NOMO-1 treated with dmso at 0.1 percent for 144 hours (cell line): ENCODE measurements around the gene MSH4.
A peak's percentile ranks its signal among the peaks of the same experiment; 100 is the strongest.
"Not testable (repeated sequence)": the region's sequence is repeated elsewhere in the genome, so short reads cannot be mapped to it uniquely, and the experiment has no call there.

ENCODE experiments used
- DNase-seq: peaks from one replicate; lab custom pipeline; 2025; ENCODE audit not compliant: unreplicated experiment; lab: John Stamatoyannopoulos, UW

The MSH4 gene

DNA sequence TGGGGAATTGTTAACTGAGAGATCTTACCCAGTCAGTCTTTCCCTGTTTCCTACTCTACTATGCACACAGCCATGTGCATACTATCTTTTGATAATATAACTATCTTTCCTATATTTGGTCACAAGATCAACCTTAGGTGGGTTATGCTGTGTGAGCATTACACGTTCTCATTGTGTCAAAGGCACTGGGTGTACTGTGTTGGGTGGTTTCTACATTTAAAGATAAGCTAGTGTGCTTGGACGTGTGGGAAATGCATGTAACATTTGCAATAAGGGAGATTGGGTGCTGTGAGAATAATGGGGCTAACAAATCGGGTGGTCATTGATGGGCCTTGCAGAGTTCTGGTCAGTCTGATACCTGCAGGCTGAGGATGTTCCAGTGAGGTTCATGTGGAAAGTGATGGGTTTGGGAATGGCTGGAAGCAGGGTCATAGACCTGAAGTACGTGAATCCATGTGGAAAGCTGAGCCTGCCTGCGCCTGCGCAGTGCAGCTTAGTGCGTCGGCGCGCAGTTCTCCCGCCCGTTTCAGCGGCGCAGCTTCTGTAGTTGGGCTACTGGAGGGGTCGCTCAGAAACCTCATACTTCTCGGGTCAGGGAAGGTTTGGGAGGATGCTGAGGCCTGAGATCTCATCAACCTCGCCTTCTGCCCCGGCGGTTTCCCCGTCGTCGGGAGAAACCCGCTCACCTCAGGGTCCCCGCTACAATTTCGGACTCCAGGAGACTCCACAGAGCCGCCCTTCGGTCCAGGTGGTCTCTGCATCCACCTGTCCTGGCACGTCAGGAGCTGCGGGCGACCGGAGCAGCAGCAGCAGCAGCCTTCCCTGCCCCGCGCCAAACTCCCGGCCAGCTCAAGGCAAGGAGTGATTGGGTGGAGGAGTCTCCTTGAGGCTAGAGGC is at the start of gene MSH4:
Gene MSH4, plus strand, starts transcription at position 507 of the 897 bp plus-strand sequence. Its CDS starts 104 bp downstream, at position 611.
- DNase-seq: no peak

DNA sequence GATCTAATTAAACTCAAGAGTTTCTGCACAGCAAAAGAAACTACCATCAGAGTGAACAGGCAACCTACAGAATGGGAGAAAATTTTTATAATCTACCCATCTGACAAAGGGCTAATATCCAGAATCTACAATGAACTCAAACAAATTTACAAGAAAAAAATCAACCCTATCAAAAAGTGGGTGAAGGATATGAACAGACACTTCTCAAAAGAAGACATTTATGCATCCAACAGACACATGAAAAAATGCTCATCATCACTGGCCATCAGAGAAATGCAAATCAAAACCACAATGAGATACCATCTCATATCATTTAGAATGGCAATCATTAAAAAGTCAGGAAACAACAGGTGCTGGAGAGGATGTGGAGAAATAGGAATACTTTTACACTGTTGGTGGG is 39.5 kb upstream of the MSH4 start:
- not testable (repeated sequence) for DNase-seq

- DNase-seq: not testable (repeated sequence)
These were observed 38.1 kb upstream of the MSH4 start for GRCh38 chr1:75758543-75758942.

GRCh38 chr1:75764057-75764655 is 32.5 kb upstream of the MSH4 start:
- DNase-seq: no peak

GRCh38 chr1:75765697-75766355 is 30.9 kb upstream of the MSH4 start:
- no peak for DNase-seq

DNA sequence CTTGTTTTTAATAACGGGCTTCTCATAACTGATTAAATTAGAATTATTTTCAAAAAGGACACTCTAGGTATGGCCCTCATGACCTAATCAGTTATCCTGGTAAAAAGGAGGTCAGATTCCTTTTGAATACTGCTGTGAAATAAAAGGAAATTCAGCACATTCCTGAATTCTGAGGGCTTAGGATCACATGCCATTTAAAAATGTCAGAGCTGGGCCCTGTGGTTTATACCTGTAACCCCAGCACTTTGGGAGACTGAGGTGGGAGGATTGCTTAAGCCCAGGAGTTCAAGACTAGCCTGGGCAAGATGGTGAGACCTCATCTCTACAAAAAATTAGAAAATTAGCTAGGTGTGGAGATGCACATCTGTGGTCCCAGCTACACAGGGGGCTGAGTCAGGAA is 28.7 kb upstream of the MSH4 start:
- DNase-seq: no peak

DNA sequence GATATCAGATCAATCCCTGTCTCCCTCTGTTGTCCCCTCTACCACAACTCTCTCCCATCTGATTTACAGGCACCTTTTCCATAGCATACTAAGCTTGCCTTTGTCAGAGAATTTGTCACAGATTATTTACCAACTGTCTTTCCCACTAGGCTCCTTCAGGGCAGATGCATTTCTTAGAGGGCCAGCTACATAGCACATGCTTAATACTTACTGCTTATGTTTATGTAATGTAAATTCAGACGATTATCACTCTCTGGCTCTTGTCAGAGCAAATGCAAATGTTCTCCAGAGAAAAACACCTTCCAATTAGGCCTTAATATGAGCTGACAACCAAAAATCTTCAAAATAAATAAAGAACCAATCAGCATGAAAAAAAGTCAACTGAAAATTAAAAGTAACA is 25.9 kb upstream of the MSH4 start:
- DNase-seq: no peak

DNA sequence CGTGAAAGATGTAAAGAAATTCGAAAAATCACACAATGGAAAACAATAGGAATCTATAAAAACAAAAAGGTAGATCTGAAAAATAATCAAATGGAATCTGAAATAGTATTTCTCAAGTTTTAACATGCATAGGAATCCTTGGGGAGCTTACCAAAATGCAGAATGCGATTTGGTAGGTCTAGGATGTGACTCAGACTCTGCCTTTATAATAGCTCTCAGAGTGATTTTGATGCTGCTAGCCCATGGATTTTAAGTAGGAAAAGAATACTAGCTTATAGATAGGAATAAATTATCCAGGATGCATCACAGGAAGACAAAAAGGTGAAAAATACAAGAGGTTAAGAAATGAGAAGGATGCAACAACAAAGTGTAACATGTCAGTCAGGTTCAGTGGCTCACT is 24.7 kb upstream of the MSH4 start:
- DNase-seq: no peak

DNA sequence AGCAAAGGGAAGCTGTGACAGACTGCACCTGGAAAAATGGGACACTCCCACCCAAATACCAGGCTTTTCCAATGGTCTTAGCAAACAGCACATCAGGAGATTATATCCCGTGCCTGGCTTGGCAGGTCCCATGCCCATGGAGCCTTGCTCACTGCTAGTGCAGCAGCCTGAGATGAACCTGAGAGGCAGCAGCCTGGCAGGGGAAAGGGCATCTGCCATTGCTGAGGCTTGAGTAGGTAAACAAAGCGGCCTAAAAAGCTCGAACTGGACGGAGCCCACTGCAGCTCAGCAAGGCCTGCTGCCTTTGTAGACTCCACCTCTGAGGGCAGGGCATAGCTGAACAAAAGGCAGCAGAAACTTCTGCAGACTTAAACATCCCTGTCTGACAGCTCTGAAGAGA is 18.9 kb upstream of the MSH4 start:
- DNase-seq: not testable (repeated sequence)

- not testable (repeated sequence) for DNase-seq
These were observed 18.0 kb upstream of the MSH4 start for GRCh38 chr1:75778694-75779093.

- not testable (repeated sequence) for DNase-seq
These were observed 16.5 kb upstream of the MSH4 start for GRCh38 chr1:75780183-75780582.

DNA sequence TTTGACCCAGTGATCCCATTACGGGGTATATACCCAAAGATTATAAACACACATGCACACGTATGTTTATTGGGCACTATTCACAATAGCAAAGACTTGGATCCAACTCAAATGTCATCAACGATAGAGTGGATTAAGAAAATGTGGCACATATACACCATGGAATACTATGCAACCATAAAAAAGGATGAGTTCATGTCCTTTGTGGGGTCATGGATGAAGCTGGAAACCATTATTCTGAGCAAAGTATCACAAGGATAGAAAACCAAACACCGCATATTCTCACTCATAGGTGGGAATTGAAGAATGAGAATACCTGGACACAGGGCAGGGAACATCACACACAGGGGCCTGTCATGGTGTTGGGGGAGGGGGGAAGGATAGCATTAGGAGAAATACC is 12.8 kb upstream of the MSH4 start:
- DNase-seq: not testable (repeated sequence)

DNA sequence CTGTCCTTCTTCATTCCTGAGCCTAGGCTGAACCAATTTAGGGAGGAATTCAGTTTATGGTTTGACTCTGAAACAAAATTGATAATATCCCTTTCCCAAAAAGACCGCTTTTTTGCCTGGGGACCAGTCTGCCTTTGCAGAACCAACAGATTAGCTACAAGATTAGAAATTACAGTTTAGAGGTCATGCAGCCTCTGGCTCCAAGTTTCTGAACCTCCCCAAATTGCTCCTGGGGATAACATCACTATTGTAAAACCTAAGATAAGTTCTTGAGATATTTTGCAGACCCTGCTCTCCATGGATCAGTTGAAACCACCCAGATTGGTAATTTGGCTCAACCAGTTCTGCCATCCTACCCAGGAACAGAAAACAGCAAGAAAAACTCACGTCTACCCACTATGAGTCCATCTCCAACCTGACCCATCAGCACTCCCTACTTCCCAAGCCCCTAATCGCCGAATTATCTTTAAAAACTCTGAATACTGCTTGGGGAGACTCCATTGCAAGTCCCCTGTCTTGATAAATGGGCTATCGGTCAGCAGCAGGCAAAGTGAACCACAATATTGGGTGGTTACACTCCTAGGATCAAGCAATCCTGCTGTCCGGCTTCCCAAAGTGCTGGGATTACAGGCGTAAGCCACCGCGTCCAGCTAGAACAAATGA is 11.2 kb upstream of the MSH4 start:
- no peak for DNase-seq

GRCh38 chr1:75785983-75786853 is 10.5 kb upstream of the MSH4 start, which contains the start of gene RABGGTB:
Gene RABGGTB, plus strand, starts transcription at chr1:75786256. Its CDS starts 16 bp downstream, at chr1:75786272.
- DNase-seq: peak; percentile 96

DNA sequence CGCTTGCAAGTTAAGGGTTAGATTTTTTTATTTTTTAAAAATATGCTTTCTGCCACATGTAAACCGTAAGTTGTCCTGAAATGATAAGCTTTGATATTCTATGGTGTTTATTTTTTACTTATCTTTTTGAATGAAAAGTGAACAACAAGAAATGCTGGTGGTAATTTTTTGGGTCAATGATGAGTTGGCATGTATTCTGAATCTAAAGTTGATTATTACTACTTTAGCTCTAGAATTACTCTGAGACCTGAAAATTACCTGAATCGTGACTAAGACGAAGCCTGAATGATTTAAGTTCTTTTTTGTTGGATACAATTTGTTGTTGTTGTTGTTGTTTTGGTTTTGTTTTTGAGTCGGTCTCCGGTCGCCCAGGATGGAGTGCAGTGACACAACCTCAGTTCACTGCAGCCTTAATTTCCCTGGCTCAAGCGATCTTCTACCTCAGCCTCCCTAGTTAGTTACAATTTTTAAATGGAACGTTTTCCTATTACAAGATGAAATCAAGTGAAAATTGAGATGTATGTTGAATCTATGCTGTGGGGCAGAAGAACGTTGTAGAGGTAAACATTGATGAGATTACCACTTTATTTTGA is 9.7 kb upstream of the MSH4 start:
- DNase-seq: no peak

GRCh38 chr1:75787524-75787923 is 9.2 kb upstream of the MSH4 start:
- DNase-seq: no peak

GRCh38 chr1:75789988-75790387 is 6.7 kb upstream of the MSH4 start:
- DNase-seq: no peak

GRCh38 chr1:75791022-75791421 is 5.7 kb upstream of the MSH4 start:
- DNase-seq: no peak

GRCh38 chr1:75792091-75792490 is 4.6 kb upstream of the MSH4 start:
- DNase-seq: no peak

GRCh38 chr1:75794382-75794781 is 2.3 kb upstream of the MSH4 start:
- DNase-seq: no peak
